ENCODE measurements around the gene HEXD.

The HEXD gene

DNA sequence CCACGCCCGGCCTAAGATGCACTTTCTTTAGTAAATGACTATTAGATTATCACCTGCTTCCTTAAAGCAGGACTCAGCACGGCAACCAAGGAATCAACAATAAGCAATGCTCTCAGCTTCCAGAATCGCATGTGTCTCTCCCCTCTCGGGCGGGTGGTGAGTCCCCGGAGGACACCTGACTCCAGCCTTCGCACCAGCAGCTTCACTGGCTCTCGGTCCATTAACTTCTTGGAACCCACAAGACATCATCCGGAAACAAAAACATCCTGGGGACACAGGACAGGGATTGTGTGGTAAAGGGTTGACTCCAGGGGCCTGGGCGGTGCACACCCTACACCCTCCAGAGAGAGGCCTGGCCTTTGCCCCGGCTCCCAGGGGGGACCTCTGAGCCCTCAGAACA, 23.9 kb upstream of the HEXD start:
- no peak for TF ChIP-seq CTCF (IDR thresholded peaks at IDR 0.05; ENCODE audit: low read depth, low read length)

GRCh38 chr17:82396601-82397435, 21.3 kb upstream of the HEXD start:
- TF ChIP-seq CTCF (IDR thresholded peaks at IDR 0.05; ENCODE audit: low read depth, low read length): no peak
- no peak overlapping the region for H3K4me3 ChIP-seq (ENCODE audit: low read depth, low read length)

More for the DNA sequence above, 23.9 kb upstream of the HEXD start:
- no peak overlapping the region for H3K4me3 ChIP-seq (ENCODE audit: low read depth, low read length)

- no peak overlapping the region for H3K4me3 ChIP-seq (ENCODE audit: low read depth, low read length)
- no peak for TF ChIP-seq CTCF (IDR thresholded peaks at IDR 0.05; ENCODE audit: low read depth, low read length)
Measured at GRCh38 chr17:82397449-82398335, 20.5 kb upstream of the HEXD start.

- no peak overlapping the region for H3K4me3 ChIP-seq (ENCODE audit: low read depth, low read length)
- TF ChIP-seq CTCF (IDR thresholded peaks at IDR 0.05; ENCODE audit: low read depth, low read length): no peak
Measured at GRCh38 chr17:82399041-82399441, 19.1 kb upstream of the HEXD start.

- TF ChIP-seq CTCF (IDR thresholded peaks at IDR 0.05; ENCODE audit: low read depth, low read length): no peak
- no peak overlapping the region for H3K4me3 ChIP-seq (ENCODE audit: low read depth, low read length)
Measured at GRCh38 chr17:82399601-82400101, 18.5 kb upstream of the HEXD start.

DNA sequence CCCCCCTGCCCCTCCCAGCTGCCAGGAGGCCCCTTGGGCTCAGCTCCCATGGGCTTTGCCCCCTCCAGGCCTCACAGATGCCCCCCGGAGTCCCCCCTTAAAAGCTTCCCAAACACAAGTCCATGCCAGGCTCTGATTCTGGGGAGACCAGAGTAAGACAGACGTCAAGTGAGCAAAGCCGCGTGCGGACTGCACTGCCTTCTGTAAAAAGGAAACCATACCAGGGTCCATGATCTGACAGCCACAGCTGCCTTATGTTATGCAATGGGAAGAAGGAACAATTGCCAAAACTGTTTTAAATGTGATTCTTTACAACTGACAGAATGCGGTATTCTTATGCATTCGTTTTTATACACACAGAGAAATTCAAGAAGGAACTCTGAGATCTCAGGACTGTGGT, 17.9 kb upstream of the HEXD start:
- H3K4me3 ChIP-seq (ENCODE audit: low read depth, low read length): no peak overlapping the region
- no peak for TF ChIP-seq CTCF (IDR thresholded peaks at IDR 0.05; ENCODE audit: low read depth, low read length)
